HEK293T (cell line): ENCODE measurements around the gene SEMA5A.

Experiments used
- ARNT ChIP-seq: fragments of 450-650 bp; IDR thresholded peaks from 2 replicates; pipeline ENCODE4 v1.6.1; 2017; ENCODE audit warnings: mild to moderate bottlenecking
- BHLHE40 ChIP-seq: fragments of 450-650 bp; IDR thresholded peaks from 2 replicates; pipeline ENCODE4 v1.6.1; 2016; ENCODE audit warnings: mild to moderate bottlenecking, moderate library complexity, borderline replicate concordance
- CTBP1 ChIP-seq: fragments of 450-650 bp; IDR thresholded peaks from 2 replicates; pipeline ENCODE4 v1.6.1; 2016; ENCODE audit warnings: borderline replicate concordance
- FOXK2 ChIP-seq: fragments of 450-650 bp; IDR thresholded peaks from 2 replicates; pipeline ENCODE4 v1.6.1; 2016; ENCODE audit warnings: mild to moderate bottlenecking
- FOXM1 ChIP-seq: fragments of 450-650 bp; IDR thresholded peaks from 2 replicates; pipeline ENCODE4 v1.6.1; 2017; ENCODE audit warnings: mild to moderate bottlenecking, borderline replicate concordance
- HDGF ChIP-seq: fragments of 450-650 bp; IDR thresholded peaks from 2 replicates; pipeline ENCODE4 v1.6.1; 2017; ENCODE audit warnings: antibody characterized with exemption, borderline replicate concordance
- L3MBTL2 ChIP-seq: fragments of 450-650 bp; conservative IDR thresholded peaks from 2 replicates; pipeline ENCODE4 v1.6.1; 2016; ENCODE audit warnings: mild to moderate bottlenecking
- LEF1 ChIP-seq: fragments of 450-650 bp; IDR thresholded peaks from 2 replicates; pipeline ENCODE4 v1.6.1; 2017; ENCODE audit warnings: mild to moderate bottlenecking, borderline replicate concordance
- NFRKB ChIP-seq: fragments of 450-650 bp; IDR thresholded peaks from 2 replicates; pipeline ENCODE4 v1.6.1; 2016; ENCODE audit warnings: mild to moderate bottlenecking, moderate library complexity
- SP1 ChIP-seq: fragments of 450-650 bp; IDR thresholded peaks from 2 replicates; pipeline ENCODE4 v1.6.1; 2017
- SUZ12 ChIP-seq: fragments of 450-650 bp; IDR thresholded peaks from 2 replicates; pipeline ENCODE4 v1.6.1; 2016; ENCODE audit warnings: mild to moderate bottlenecking
- TARDBP ChIP-seq: fragments of 450-650 bp; IDR thresholded peaks from 2 replicates; pipeline ENCODE4 v1.6.1; 2016
- ZNF384 ChIP-seq: fragments of 450-650 bp; IDR thresholded peaks from 2 replicates; pipeline ENCODE4 v1.6.1; 2016
- TF ChIP-seq, protein P1 (sequence below): fragments of 450-650 bp; IDR thresholded peaks from 2 replicates; pipeline ENCODE4 v1.6.1; 2016

DNA sequence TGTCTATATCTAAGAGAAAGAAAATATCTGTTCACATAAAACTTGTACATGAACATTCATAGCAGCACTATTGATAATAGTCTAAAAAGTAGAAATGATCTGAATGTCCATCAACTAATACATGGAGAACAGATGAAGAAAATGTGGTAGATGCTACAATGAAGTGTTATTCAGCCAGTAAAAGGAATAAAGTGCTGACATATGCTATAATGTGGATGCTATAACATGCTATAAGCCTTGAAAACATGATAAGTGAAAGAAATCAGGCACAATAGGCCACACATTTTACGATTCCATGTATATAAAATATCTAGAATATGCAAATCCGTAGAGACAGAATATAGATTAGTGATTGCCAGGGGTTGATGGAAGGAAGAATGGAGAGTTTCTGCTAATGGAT is 146.8 kb downstream of the SEMA5A start:
- TF ChIP-seq SUZ12, result no peak
- no peak for TF ChIP-seq TARDBP
- TF ChIP-seq FOXM1, result no peak
- TF ChIP-seq, protein P1, sequence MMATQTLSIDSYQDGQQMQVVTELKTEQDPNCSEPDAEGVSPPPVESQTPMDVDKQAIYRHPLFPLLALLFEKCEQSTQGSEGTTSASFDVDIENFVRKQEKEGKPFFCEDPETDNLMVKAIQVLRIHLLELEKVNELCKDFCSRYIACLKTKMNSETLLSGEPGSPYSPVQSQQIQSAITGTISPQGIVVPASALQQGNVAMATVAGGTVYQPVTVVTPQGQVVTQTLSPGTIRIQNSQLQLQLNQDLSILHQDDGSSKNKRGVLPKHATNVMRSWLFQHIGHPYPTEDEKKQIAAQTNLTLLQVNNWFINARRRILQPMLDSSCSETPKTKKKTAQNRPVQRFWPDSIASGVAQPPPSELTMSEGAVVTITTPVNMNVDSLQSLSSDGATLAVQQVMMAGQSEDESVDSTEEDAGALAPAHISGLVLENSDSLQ, result no peak
- no peak for TF ChIP-seq FOXK2
- no peak for TF ChIP-seq SP1
- TF ChIP-seq CTBP1, result no peak
- TF ChIP-seq LEF1, result no peak
- TF ChIP-seq HDGF, result no peak
- TF ChIP-seq BHLHE40, result no peak
- no peak for TF ChIP-seq L3MBTL2
- TF ChIP-seq NFRKB, result no peak
- no peak for TF ChIP-seq ZNF384
- no peak for TF ChIP-seq ARNT
